PFSK-1 (cell line): ENCODE results near the gene COL23A1.

ENCODE experiments used
- POLR2AphosphoS5 ChIP-seq: IDR thresholded peaks from 2 replicates; pipeline ENCODE4 v1.6.1; 2012; ENCODE audit warnings: low read depth, mild to moderate bottlenecking, control low read depth, low read length, moderate library complexity
- SIN3A ChIP-seq: IDR thresholded peaks from 2 replicates; pipeline ENCODE4 v1.6.1; 2012; ENCODE audit warnings: mild to moderate bottlenecking, low read length, moderate library complexity, borderline replicate concordance; ENCODE audit not compliant: insufficient read depth
- TF ChIP-seq, protein P1 (sequence below), 2 experiments: IDR thresholded peaks; 2 replicates each; pipeline versions ENCODE4 v1.6.1 to v1.8.0; 2011 to 2012; ENCODE audit warnings: low read depth in 2 of 2, low read length in 2 of 2, control low read depth in 1 of 2, inconsistent platforms in 1 of 2, mild to moderate bottlenecking in 1 of 2, moderate library complexity in 1 of 2; ENCODE audit not compliant: insufficient read depth in 1 of 2

DNA sequence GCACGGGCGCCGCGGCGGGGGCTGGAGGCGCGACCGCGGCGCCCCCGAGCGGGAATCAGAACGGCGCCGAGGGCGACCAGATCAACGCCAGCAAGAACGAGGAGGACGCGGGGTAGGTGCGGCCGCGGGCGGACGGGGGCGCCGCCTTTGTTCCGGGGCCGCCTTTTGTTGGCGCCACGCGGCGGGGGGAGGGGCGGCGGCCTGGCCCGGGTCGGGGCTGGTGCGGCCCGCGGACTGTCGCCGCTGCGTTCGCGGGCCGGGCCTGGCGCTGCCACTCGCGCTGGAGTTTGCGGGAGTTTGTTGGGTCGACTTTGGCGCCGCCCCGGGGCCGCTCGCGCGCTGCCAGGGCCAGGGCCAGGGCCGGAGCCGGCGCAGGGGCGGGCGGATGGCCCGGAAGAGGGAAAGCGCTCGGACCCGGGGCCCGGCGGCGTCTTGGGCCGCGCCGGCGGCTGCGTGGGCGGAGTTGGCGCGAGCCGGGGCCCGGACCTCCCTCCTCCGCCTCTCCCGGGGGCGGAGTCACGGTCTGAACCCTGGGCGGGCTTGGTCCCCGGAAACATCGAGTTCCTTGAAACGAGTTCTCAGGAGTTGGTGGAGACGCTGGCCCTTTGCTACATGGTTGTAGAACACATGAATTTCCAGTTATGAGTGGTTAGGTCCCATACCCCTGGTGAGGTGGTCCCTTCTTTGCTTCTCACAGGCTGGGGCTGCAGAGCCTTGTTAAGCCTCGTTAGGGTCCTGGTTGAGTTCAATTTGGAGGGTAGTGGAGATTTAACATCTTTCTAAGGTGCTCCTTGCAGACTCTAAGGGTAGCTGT, 385.1 kb downstream of the COL23A1 start:
- TF ChIP-seq POLR2AphosphoS5 (no peak), SIN3A (no peak)
- TF ChIP-seq, protein P1, sequence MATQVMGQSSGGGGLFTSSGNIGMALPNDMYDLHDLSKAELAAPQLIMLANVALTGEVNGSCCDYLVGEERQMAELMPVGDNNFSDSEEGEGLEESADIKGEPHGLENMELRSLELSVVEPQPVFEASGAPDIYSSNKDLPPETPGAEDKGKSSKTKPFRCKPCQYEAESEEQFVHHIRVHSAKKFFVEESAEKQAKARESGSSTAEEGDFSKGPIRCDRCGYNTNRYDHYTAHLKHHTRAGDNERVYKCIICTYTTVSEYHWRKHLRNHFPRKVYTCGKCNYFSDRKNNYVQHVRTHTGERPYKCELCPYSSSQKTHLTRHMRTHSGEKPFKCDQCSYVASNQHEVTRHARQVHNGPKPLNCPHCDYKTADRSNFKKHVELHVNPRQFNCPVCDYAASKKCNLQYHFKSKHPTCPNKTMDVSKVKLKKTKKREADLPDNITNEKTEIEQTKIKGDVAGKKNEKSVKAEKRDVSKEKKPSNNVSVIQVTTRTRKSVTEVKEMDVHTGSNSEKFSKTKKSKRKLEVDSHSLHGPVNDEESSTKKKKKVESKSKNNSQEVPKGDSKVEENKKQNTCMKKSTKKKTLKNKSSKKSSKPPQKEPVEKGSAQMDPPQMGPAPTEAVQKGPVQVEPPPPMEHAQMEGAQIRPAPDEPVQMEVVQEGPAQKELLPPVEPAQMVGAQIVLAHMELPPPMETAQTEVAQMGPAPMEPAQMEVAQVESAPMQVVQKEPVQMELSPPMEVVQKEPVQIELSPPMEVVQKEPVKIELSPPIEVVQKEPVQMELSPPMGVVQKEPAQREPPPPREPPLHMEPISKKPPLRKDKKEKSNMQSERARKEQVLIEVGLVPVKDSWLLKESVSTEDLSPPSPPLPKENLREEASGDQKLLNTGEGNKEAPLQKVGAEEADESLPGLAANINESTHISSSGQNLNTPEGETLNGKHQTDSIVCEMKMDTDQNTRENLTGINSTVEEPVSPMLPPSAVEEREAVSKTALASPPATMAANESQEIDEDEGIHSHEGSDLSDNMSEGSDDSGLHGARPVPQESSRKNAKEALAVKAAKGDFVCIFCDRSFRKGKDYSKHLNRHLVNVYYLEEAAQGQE (IDR thresholded peaks at IDR 0.05; ENCODE audit: insufficient read depth in 1 of 2, low read depth in 2 of 2, low read length in 2 of 2) = no peak
